Smooth muscle cell (in vitro differentiated cells): ENCODE results near the gene CCDC136. TPM values are rescaled to one million over a fixed set of nuclear protein-coding genes. Genes with fewer than 3 reads are reported as not detected.
A peak's percentile ranks its signal among the peaks of the same experiment; 100 is the strongest.

Experiments used
- DNase-seq: peaks from one replicate; lab custom pipeline; 2025; ENCODE audit not compliant: unreplicated experiment; lab: John Stamatoyannopoulos, UW
- H2AFZ ChIP-seq: fragments of 200-600 bp; sonication (generic); 2 replicates; pipeline ENCODE4 v1.6.0; 2016; ENCODE audit warnings: antibody characterized with exemption, low read depth, mild to moderate bottlenecking
- H3F3A ChIP-seq: fragments of 200-600 bp; sonication (generic); 2 replicates; pipeline ENCODE4 v1.6.0; 2017; ENCODE audit warnings: antibody characterized with exemption, low read depth
- H3K27ac ChIP-seq: fragments of 200-600 bp; sonication (generic); 2 replicates; pipeline ENCODE4 v1.5.1; 2016; ENCODE audit warnings: low read depth, mild to moderate bottlenecking
- H3K27me3 ChIP-seq: fragments of 200-600 bp; sonication (generic); 2 replicates; pipeline ENCODE4 v1.6.1; 2016; ENCODE audit warnings: low read depth, mild to moderate bottlenecking
- H3K36me3 ChIP-seq: fragments of 200-600 bp; sonication (generic); 2 replicates; pipeline ENCODE4 v1.5.1; 2016; ENCODE audit warnings: low read depth
- H3K4me1 ChIP-seq: fragments of 200-600 bp; sonication (generic); 2 replicates; pipeline ENCODE4 v1.5.1; 2016; ENCODE audit warnings: low read depth
- H3K4me2 ChIP-seq: fragments of 200-600 bp; sonication (generic); 2 replicates; pipeline ENCODE4 v1.6.0; 2016; ENCODE audit warnings: mild to moderate bottlenecking
- H3K4me3 ChIP-seq: fragments of 200-600 bp; sonication (generic); 2 replicates; pipeline ENCODE4 v1.5.1; 2016; ENCODE audit warnings: mild to moderate bottlenecking
- H3K79me2 ChIP-seq: fragments of 200-600 bp; sonication (generic); 2 replicates; pipeline ENCODE4 v1.6.0; 2016; ENCODE audit warnings: low read depth, mild to moderate bottlenecking
- H3K9ac ChIP-seq: fragments of 200-600 bp; sonication (generic); 2 replicates; pipeline ENCODE4 v1.6.0; 2016; ENCODE audit warnings: low read depth
- H3K9me3 ChIP-seq: fragments of 200-600 bp; sonication (generic); replicated peaks from 2 replicates; pipeline ENCODE4 v1.5.1; 2016; ENCODE audit warnings: low read depth
- H4K20me1 ChIP-seq: fragments of 200-600 bp; sonication (generic); 2 replicates; pipeline ENCODE4 v1.6.0; 2016; ENCODE audit warnings: low read depth
- WGBS: methylation state at CpG from one replicate; pipeline ENCODE4 v1.1.7; 2016; ENCODE audit warnings: low lambda C conversion rate; 5-methylcytosine and 5-hydroxymethylcytosine counted together
- polyA plus RNA-seq: library from polyadenylated mRNA; unstranded; fragments of >200 nt; fragmentation: Nextera tagmentation; extraction: Ambion mirVana; gene quantifications from 2 replicates; pipeline ENCODE4 v1.2.1, GENCODE V29; 2016
- total RNA-seq: library from RNA; depleted of rRNA; stranded (reverse); fragments of >200 nt; gene quantifications from 2 replicates; pipeline ENCODE4 v1.2.3, GENCODE V29; 2014
- TF ChIP-seq, protein P1 (sequence below): fragments of 200-600 bp; sonication (generic); IDR thresholded peaks from 2 replicates; pipeline ENCODE4 v1.5.1; 2017; ENCODE audit warnings: borderline replicate concordance, mild to moderate bottlenecking, antibody characterized with exemption; ENCODE audit not compliant: insufficient read depth, poor library complexity, severe bottlenecking

CCDC136 gene
- total and polyA plus RNA-seq, 2 experiments from 2014 or later: 2.7 to 3.1 TPM

GRCh38 chr7:128840326-128841170, 48.8 kb downstream of the CCDC136 start:
- Histone ChIP-seq H3K4me2 (no peak overlapping the region), H2AFZ (no peak overlapping the region), H3K4me1 (no peaks in the 10 kb centered on the region), H3K27ac (no peak overlapping the region), H4K20me1 (peaks cover 75% of the 10 kb centered on the region), H3K9ac (no peak overlapping the region), H3K9me3 (no peaks in the 10 kb centered on the region), H3K79me2 (no peaks in the 10 kb centered on the region), H3F3A (no peaks in the 10 kb centered on the region), H3K27me3 (no peaks in the 10 kb centered on the region), H3K4me3 (no peak overlapping the region), H3K36me3 (no peaks in the 10 kb centered on the region)
- WGBS: 97% methylated on average over 19 of the region's 23 CpGs
- TF ChIP-seq, protein P1, sequence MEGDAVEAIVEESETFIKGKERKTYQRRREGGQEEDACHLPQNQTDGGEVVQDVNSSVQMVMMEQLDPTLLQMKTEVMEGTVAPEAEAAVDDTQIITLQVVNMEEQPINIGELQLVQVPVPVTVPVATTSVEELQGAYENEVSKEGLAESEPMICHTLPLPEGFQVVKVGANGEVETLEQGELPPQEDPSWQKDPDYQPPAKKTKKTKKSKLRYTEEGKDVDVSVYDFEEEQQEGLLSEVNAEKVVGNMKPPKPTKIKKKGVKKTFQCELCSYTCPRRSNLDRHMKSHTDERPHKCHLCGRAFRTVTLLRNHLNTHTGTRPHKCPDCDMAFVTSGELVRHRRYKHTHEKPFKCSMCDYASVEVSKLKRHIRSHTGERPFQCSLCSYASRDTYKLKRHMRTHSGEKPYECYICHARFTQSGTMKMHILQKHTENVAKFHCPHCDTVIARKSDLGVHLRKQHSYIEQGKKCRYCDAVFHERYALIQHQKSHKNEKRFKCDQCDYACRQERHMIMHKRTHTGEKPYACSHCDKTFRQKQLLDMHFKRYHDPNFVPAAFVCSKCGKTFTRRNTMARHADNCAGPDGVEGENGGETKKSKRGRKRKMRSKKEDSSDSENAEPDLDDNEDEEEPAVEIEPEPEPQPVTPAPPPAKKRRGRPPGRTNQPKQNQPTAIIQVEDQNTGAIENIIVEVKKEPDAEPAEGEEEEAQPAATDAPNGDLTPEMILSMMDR: no peak
- DNase-seq: no peak

- Histone ChIP-seq H4K20me1 (peaks cover 69% of the 10 kb centered on the region), H3K4me3 (no peak overlapping the region), H3K9me3 (no peaks in the 10 kb centered on the region), H3K4me1 (no peaks in the 10 kb centered on the region), H3K27me3 (no peaks in the 10 kb centered on the region), H2AFZ (no peak overlapping the region), H3K27ac (no peak overlapping the region), H3K36me3 (no peaks in the 10 kb centered on the region), H3K79me2 (no peaks in the 10 kb centered on the region), H3F3A (no peaks in the 10 kb centered on the region), H3K9ac (no peak overlapping the region), H3K4me2 (no peak overlapping the region)
- TF ChIP-seq, protein P1: no peak
- no peak for DNase-seq
- WGBS: 93% methylated on average over 17 of the region's 17 CpGs
These were observed 49.5 kb downstream of the CCDC136 start for GRCh38 chr7:128841171-128841690.

GRCh38 chr7:128841921-128842673, 50.3 kb downstream of the CCDC136 start:
- Histone ChIP-seq H3K4me1 (no peaks in the 10 kb centered on the region), H2AFZ (no peak overlapping the region), H3K4me3 (no peak overlapping the region), H3K9me3 (no peaks in the 10 kb centered on the region), H3K4me2 (no peak overlapping the region), H3K9ac (no peak overlapping the region), H3K27ac (no peak overlapping the region), H4K20me1 (peaks cover 61% of the 10 kb centered on the region), H3F3A (no peaks in the 10 kb centered on the region), H3K79me2 (no peaks in the 10 kb centered on the region), H3K36me3 (no peaks in the 10 kb centered on the region), H3K27me3 (no peaks in the 10 kb centered on the region)
- 71% methylated on average over 27 of the region's 35 CpGs for WGBS
- TF ChIP-seq, protein P1: peak; percentile 73
- DNase-seq: no peak
